Spinal cord (tissue), 10 donors: Measurements from ENCODE around the gene S100A11. TPM values are rescaled to one million over a fixed set of nuclear protein-coding genes. Genes with fewer than 3 reads are reported as not detected.
"Not testable (repeated sequence)": the region's sequence is repeated elsewhere in the genome, so short reads cannot be mapped to it uniquely, and the experiment has no call there.

ENCODE experiments used
- DNase-seq, 6 donors: peaks; one replicate each; pipeline versions ENCODE4 v3.0.0 to v3.0.0-alpha.2; 2013 to 2015; ENCODE audit warnings: low spot score in 6 of 6, low read depth in 4 of 6
- H3K27ac ChIP-seq: one replicate; pipeline ENCODE4 v1.5.1; 2013; ENCODE audit warnings: low read depth, low read length, control low read depth
- H3K27me3 ChIP-seq: one replicate; pipeline ENCODE4 v1.6.1; 2013; ENCODE audit warnings: low read length; ENCODE audit not compliant: control insufficient read depth, insufficient read depth
- H3K36me3 ChIP-seq: one replicate; pipeline ENCODE4 v1.6.1; 2013; ENCODE audit warnings: low read length; ENCODE audit not compliant: control insufficient read depth, insufficient read depth
- H3K4me1 ChIP-seq: one replicate; pipeline ENCODE4 v1.6.1; 2013; ENCODE audit warnings: low read length; ENCODE audit not compliant: control insufficient read depth, insufficient read depth
- H3K4me3 ChIP-seq: one replicate; pipeline ENCODE4 v1.5.1; 2013; ENCODE audit warnings: low read depth, low read length, control low read depth
- H3K9me3 ChIP-seq: one replicate; pipeline ENCODE4 v1.6.1; 2013; ENCODE audit warnings: low read length; ENCODE audit not compliant: control insufficient read depth, insufficient read depth
- WGBS: methylation state at CpG from one replicate; pipeline ENCODE4 v1.1.5; 2013; ENCODE audit warnings: missing lambda C conversion rate; ENCODE audit not compliant: insufficient coverage; 5-methylcytosine and 5-hydroxymethylcytosine counted together
- long read RNA-seq, 4 donors: transcript quantifications; one replicate each; lab custom pipeline, GENCODE V29; 2026
- polyA plus RNA-seq, 2 donors: library from polyadenylated mRNA; unstranded; fragments of 120-200 nt; gene quantifications; one replicate each; pipeline ENCODE4 v1.2.1, GENCODE V29; 2013; ENCODE audit not compliant: insufficient read length in 2 of 2
- total RNA-seq, 2 donors: library from RNA; depleted of rRNA in 1 of 2; stranded (reverse); fragments of 120-200 nt in 1 of 2; fragments of >200 nt in 1 of 2; gene quantifications; one replicate each; pipeline versions ENCODE4 v1.2.3 to v1.2.4, GENCODE V29; 2013 to 2014
- donor health status: healthy.

The S100A11 gene
- total RNA-seq: 100 to 1,000 TPM in 1 of 2 donors, 10 to 100 TPM in 1; 17.7 to 153 TPM
- 10 to 100 TPM; 59.3 to 94.5 TPM for polyA plus RNA-seq
- long read RNA-seq, donor 1, transcript S100A11-201 (3 exons, 594 nt): major isoform, 52 of 59 reads
- long read RNA-seq, donor 1, partial matches to known transcripts: 7 of 59 reads
- long read RNA-seq, donor 1, other reads (novel, unspliced or antisense): 0 of 59 reads
- long read RNA-seq, donor 2, transcript S100A11-201 (3 exons, 594 nt): major isoform, 14 of 14 reads
- long read RNA-seq, donor 2, partial matches to known transcripts: 0 of 14 reads
- long read RNA-seq, donor 2, other reads (novel, unspliced or antisense): 0 of 14 reads
- long read RNA-seq, donor 3, transcript S100A11-201 (3 exons, 594 nt): major isoform, 31 of 31 reads
- long read RNA-seq, donor 3, partial matches to known transcripts: 0 of 31 reads
- long read RNA-seq, donor 3, other reads (novel, unspliced or antisense): 0 of 31 reads
- long read RNA-seq, donor 4, transcript S100A11-201 (3 exons, 594 nt): major isoform, 165 of 186 reads
- long read RNA-seq, donor 4, partial matches to known transcripts: 16 of 186 reads
- long read RNA-seq, donor 4, other reads (novel, unspliced or antisense): 5 of 186 reads

DNA sequence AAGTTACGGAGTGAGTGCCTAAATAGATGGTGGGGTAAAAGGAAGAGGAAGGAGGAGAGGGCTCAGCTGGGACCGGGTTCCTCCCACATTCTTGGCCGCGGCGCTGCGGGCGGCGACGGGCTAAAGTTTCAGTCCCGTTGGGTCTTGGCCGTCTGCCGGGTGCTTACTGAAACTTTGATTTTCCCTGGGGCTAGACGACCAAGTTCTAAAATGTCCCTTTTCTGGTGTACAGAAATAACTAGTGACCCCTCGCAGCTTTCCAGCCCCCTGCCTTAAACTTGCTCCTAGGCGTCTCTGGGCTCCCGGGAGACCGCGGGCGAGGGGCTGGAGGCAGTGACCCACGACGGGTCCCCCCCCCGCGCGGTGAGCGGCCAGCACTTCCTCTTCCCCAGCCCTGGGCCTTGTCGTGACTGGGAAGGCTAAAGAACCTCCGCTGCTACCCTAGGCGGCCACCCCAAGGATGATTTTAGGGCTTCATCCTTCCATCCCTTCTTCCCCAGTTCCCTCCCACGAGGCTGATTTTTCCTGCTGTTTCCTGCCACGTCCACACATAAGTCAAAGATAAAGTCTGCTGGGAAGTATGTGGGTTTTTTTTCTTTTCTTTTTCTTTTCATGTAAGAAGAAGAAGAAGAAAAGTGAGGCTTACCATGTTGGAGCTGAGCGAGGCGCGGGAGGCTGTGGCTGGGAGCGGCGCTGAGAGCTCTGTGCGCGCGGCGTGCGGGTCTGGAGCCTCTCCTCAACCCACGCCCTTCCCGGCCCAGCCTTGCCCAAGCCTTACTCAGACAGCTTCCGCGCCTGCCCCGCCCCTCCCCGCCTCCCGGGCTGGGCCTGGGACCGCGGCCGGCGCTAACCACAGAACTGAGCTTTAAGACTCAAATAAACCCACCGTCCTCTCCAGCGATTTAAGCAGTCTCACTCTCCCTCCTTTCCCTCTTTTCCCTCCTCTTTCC lies at the start of gene S100A11:
Gene S100A11, minus strand, starts transcription at position 738 of the 950 bp plus-strand sequence. Its CDS starts 89 bp downstream, at position 649.
- DNase-seq: peak in 3 of 6 donors; percentile 12 to 75 (median 35)
- no peaks in the 10 kb centered on the region for H3K36me3 ChIP-seq
- under 1% methylated on average over 47 of the region's 53 CpGs for WGBS
- no peaks in the 10 kb centered on the region for H3K9me3 ChIP-seq
- peaks cover 16% of the 10 kb centered on the region for H3K4me1 ChIP-seq
- peak within 1 kb of the TSS; percentile 62 for H3K4me3 ChIP-seq
- H3K27me3 ChIP-seq: peaks cover 37% of the 10 kb centered on the region
- H3K27ac ChIP-seq: peak within 1 kb of the TSS; percentile 88

GRCh38 chr1:152084853-152085252 lies 48.0 kb upstream of the S100A11 start:
- Histone ChIP-seq H3K4me1 (no peaks in the 10 kb centered on the region), H3K36me3 (no peaks in the 10 kb centered on the region), H3K27ac (no peak overlapping the region), H3K9me3 (no peaks in the 10 kb centered on the region), H3K4me3 (no peak overlapping the region), H3K27me3 (peaks cover 12% of the 10 kb centered on the region)
- WGBS: 10% methylated on average over 1 of the region's 1 CpG
- DNase-seq: no peak

GRCh38 chr1:152081026-152081425 lies 44.2 kb upstream of the S100A11 start:
- not testable (repeated sequence) for DNase-seq, H3K9me3 ChIP-seq, H3K27me3 ChIP-seq, H3K4me3 ChIP-seq, H3K36me3 ChIP-seq, H3K27ac ChIP-seq, H3K4me1 ChIP-seq
- WGBS: 92% methylated on average over 15 of the region's 17 CpGs

DNA sequence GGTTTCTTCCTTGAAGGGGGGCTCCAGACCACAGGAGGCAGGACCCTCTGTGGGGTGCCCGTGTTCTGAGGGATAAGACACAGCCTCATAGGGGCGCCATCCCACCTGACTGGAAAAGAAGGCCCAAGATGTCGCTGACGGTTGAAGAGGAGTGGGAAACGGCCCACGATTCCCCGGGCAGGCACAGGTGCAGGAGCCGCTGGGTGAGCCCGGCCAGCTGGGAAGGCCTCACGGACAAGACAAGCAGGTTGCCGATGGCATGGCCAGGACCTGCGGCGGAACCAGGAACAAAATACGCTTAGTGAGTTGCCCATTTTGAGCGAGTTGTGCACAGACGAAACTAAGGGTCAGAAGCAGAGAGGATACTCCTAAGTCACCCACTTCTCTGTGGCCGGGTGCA lies 43.7 kb upstream of the S100A11 start:
- DNase-seq, H3K27me3 ChIP-seq: not testable (repeated sequence)
- WGBS: 91% methylated on average over 14 of the region's 17 CpGs

DNA sequence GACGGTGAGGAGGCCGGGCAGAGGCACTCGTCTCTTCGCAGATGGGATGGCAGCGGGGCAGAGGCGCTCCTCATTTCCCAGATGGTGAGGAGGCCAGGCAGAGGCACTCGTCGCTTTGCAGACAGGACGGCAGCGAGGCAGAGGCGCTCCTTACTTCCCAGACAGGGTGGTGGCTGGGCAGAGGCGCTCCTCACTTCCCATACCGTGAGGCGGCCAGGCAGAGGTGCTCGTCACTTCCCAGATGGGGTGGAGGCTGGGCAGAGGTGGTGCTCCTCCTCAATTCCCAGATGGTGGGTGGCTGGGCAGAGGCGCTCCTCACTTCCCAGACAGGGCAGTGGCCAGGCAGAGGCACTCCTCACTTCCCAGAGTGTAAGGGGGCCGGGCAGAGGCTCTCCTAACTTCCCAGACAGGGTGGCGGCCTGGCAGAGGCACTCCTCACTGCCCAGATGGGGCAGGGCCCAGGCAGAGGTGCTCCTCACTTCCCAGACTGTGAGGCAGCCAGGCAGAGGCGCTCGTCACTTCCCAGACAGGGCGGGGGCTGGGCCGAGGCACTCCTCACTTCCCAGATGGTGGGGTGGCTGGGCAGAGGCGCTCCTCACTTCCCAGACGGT lies 42.1 kb upstream of the S100A11 start:
- no peaks in the 10 kb centered on the region for H3K36me3 ChIP-seq
- no peaks in the 10 kb centered on the region for H3K27me3 ChIP-seq
- no peaks in the 10 kb centered on the region for H3K4me1 ChIP-seq
- no peak for DNase-seq
- WGBS: 91% methylated on average over 12 of the region's 24 CpGs
- no peaks in the 10 kb centered on the region for H3K9me3 ChIP-seq
- no peak overlapping the region for H3K27ac ChIP-seq
- H3K4me3 ChIP-seq: no peak overlapping the region

More for the DNA sequence above, 43.7 kb upstream of the S100A11 start:
- not testable (repeated sequence) for H3K4me3 ChIP-seq, H3K27ac ChIP-seq, H3K9me3 ChIP-seq, H3K4me1 ChIP-seq, H3K36me3 ChIP-seq

- no peaks in the 10 kb centered on the region for H3K36me3 ChIP-seq
- H3K4me1 ChIP-seq: no peaks in the 10 kb centered on the region
- H3K9me3 ChIP-seq: no peaks in the 10 kb centered on the region
- no peak overlapping the region for H3K4me3 ChIP-seq
- H3K27ac ChIP-seq: no peak overlapping the region
- DNase-seq: no peak
- 74% methylated on average over 3 of the region's 3 CpGs for WGBS
- H3K27me3 ChIP-seq: peaks cover 2% of the 10 kb centered on the region
These were observed 35.5 kb upstream of the S100A11 start for GRCh38 chr1:152072311-152072710.

DNA sequence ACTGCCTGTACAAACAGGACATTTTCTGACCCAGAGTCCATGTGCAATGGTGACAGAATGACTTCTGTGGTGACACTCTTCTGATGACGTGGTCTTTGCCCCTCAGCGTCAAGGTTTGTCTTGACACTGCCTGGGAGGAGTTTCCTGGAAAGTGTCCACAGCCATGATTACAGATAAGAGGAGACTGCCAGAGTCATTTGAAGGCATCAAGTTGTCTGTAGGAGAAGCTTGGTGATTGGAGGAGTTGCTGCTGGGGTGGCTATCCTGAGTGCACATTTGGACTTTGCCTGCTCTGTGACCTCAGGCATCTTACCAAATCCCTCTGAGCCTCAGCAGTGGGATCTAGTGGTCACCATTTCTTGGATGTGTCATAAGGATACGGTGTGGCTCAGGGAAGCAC lies 34.3 kb upstream of the S100A11 start:
- Histone ChIP-seq H3K9me3 (no peaks in the 10 kb centered on the region), H3K27ac (no peak overlapping the region), H3K4me3 (no peak overlapping the region), H3K36me3 (no peaks in the 10 kb centered on the region), H3K27me3 (peaks cover 2% of the 10 kb centered on the region), H3K4me1 (no peaks in the 10 kb centered on the region)
- no peak for DNase-seq
- 87% methylated on average over 3 of the region's 3 CpGs for WGBS

DNA sequence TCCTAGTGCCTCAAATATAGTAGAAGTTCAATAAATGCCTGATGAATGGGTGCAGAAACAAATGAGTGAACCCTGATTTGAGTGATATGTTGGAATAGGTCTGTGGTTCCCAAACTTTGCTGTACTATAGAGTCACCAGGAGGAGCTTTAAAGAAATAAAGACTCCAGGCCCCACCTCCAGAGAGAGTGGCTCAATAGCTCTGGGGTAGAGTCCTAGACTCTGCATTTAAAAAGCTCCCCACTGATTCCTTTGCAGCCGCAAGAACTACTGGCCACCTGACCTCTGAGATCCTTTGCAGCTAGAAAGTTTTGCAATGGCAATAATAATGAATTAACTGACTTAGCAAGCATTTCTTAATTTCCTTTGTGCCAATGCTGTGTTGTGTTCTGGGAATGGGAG lies 31.1 kb upstream of the S100A11 start:
- H3K27me3 ChIP-seq: peaks cover 2% of the 10 kb centered on the region
- no peak for DNase-seq
- no peak overlapping the region for H3K4me3 ChIP-seq
- no peak overlapping the region for H3K27ac ChIP-seq
- H3K36me3 ChIP-seq: no peaks in the 10 kb centered on the region
- H3K9me3 ChIP-seq: no peaks in the 10 kb centered on the region
- no CpG with 5 or more reads among the region's 1 CpG for WGBS
- H3K4me1 ChIP-seq: no peaks in the 10 kb centered on the region

- no peaks in the 10 kb centered on the region for H3K36me3 ChIP-seq
- no peak for DNase-seq
- no peaks in the 10 kb centered on the region for H3K4me1 ChIP-seq
- H3K27ac ChIP-seq: no peak overlapping the region
- peaks cover 2% of the 10 kb centered on the region for H3K27me3 ChIP-seq
- no peaks in the 10 kb centered on the region for H3K9me3 ChIP-seq
- no peak overlapping the region for H3K4me3 ChIP-seq
These were observed 30.3 kb upstream of the S100A11 start for GRCh38 chr1:152067150-152067549.
